A549 treated with dexamethasone at 1 μM for 4 hours (cell line): ENCODE measurements around the gene MYOCD. TPM values are rescaled to one million over a fixed set of nuclear protein-coding genes. Genes with fewer than 3 reads are reported as not detected.

Experiments used
- total RNA-seq: library from RNA; stranded (reverse); fragments of 200-300 nt; extraction: Qiagen RNA extraction; gene quantifications from 5 replicates; pipeline ENCODE4 v1.2.3, GENCODE V29; 2022

MYOCD gene, protein sequence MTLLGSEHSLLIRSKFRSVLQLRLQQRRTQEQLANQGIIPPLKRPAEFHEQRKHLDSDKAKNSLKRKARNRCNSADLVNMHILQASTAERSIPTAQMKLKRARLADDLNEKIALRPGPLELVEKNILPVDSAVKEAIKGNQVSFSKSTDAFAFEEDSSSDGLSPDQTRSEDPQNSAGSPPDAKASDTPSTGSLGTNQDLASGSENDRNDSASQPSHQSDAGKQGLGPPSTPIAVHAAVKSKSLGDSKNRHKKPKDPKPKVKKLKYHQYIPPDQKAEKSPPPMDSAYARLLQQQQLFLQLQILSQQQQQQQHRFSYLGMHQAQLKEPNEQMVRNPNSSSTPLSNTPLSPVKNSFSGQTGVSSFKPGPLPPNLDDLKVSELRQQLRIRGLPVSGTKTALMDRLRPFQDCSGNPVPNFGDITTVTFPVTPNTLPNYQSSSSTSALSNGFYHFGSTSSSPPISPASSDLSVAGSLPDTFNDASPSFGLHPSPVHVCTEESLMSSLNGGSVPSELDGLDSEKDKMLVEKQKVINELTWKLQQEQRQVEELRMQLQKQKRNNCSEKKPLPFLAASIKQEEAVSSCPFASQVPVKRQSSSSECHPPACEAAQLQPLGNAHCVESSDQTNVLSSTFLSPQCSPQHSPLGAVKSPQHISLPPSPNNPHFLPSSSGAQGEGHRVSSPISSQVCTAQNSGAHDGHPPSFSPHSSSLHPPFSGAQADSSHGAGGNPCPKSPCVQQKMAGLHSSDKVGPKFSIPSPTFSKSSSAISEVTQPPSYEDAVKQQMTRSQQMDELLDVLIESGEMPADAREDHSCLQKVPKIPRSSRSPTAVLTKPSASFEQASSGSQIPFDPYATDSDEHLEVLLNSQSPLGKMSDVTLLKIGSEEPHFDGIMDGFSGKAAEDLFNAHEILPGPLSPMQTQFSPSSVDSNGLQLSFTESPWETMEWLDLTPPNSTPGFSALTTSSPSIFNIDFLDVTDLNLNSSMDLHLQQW
- 0.41 to 1.9 TPM (median 1.1 TPM) in 5 replicates for total RNA-seq

GRCh38 chr17:12665263-12666210, at the start of gene MYOCD:
MYOCD (plus strand) TSS chr17:12665890; CDS start chr17:12666189, 299 bp downstream.

GRCh38 chr17:12789481-12790248, 124.0 kb downstream of the MYOCD start, which contains the start of gene ARHGAP44:
ARHGAP44 (plus strand) TSS chr17:12789498; CDS start chr17:12789839, 341 bp downstream.

Other genes starting within 250 kb of the MYOCD start
- gene ARHGAP44, start 123.6 kb downstream of the MYOCD start, total RNA-seq = 2.4 to 2.8 TPM (median 2.6 TPM) in 5 replicates